VCaP (cell line): ENCODE results near the gene KCND1.

Experiments
- H3K27ac ChIP-seq: fragments of 450-650 bp; 2 replicates; pipeline ENCODE4 v1.5.1; 2017
- TF ChIP-seq, protein P1 (sequence below): fragments of 450-650 bp; conservative IDR thresholded peaks from 2 replicates; pipeline ENCODE4 v1.5.1; 2017; ENCODE audit warnings: mild to moderate bottlenecking, moderate library complexity

KCND1 gene

DNA sequence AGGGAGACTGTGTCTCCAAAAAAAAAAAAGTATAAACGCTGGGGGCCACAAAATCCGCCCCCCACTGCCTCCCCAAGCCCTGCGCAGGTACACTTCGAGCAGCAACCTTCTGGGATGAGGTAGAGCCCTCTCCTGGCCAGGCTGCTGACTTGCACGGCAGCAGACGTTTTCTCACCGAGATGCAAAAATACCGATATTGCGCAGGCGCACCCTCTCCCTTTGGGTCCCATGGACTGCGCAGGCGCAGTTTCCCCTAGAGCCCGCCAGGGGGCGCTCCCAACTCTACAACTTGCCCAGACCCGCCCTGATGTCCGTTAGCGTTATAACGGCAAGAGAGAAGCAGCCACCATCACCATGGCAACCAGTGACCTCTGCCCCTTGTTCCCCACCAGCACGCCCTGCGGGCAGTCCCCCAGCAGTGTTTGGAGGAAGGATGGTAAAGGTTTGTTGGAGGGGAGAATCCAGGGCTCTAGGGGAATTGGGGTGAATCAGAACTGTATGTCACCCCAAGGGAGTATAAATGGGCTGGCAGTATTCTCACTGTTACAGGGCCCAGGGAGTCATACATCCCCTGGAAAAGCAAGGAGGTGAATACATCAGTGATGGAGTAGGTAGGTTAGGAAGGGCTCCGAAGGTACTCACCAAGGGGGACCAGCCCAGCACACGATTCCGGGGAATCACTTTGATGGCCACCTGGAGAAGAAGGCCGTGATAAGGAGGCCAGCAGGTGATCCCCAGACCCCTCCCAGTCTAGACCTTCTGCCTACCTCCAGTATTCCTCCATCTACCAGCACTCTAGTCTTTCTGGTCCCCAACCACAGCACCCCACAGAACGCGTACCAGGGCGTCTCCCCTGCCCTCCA is 54.3 kb downstream of the KCND1 start:
- TF ChIP-seq, protein P1, sequence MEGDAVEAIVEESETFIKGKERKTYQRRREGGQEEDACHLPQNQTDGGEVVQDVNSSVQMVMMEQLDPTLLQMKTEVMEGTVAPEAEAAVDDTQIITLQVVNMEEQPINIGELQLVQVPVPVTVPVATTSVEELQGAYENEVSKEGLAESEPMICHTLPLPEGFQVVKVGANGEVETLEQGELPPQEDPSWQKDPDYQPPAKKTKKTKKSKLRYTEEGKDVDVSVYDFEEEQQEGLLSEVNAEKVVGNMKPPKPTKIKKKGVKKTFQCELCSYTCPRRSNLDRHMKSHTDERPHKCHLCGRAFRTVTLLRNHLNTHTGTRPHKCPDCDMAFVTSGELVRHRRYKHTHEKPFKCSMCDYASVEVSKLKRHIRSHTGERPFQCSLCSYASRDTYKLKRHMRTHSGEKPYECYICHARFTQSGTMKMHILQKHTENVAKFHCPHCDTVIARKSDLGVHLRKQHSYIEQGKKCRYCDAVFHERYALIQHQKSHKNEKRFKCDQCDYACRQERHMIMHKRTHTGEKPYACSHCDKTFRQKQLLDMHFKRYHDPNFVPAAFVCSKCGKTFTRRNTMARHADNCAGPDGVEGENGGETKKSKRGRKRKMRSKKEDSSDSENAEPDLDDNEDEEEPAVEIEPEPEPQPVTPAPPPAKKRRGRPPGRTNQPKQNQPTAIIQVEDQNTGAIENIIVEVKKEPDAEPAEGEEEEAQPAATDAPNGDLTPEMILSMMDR: peak; percentile 84
- H3K27ac ChIP-seq: no peak overlapping the region

DNA sequence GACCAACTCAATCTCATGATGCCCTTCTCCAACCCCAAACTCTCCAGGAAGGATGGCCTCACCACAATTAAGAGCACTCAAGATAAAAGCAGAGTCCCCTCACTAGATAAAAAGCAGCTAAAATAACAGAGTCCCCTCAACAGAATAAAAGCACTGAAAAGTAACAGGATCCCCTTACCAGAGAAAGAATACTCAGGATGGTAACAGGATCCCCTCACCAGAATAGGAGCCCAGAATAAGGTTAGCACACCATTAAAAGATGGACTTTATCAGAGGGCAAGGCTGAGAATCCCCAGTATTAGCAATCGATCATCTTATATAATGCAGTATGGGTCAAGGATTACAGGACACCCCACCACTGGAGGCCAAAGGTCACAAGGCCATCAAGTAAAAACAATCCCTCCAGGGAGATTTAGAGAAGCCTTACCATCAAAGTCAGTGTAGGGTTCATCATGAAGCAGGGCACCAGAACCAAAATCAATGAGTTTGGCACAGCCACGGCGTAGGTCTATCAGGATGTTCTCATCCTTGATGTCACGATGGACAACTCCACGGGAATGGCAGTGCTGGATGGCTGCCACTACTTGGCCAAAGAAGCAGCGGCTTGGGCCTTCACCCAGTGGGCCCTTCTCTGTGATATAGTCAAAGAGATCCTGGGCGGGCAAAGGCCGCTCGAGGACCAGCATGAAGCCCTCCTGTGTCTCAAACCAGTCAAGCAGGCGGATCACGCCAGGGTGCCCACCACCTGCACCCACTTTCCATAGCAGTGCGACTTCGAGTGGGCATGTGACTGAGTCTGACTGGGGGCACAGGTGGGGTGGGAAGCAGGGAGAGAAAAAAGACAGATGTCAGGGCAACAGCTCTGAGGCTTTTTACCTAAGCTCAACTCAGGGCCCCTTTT is 56.8 kb downstream of the KCND1 start:
- TF ChIP-seq, protein P1: no peak
- H3K27ac ChIP-seq: no peak overlapping the region

DNA sequence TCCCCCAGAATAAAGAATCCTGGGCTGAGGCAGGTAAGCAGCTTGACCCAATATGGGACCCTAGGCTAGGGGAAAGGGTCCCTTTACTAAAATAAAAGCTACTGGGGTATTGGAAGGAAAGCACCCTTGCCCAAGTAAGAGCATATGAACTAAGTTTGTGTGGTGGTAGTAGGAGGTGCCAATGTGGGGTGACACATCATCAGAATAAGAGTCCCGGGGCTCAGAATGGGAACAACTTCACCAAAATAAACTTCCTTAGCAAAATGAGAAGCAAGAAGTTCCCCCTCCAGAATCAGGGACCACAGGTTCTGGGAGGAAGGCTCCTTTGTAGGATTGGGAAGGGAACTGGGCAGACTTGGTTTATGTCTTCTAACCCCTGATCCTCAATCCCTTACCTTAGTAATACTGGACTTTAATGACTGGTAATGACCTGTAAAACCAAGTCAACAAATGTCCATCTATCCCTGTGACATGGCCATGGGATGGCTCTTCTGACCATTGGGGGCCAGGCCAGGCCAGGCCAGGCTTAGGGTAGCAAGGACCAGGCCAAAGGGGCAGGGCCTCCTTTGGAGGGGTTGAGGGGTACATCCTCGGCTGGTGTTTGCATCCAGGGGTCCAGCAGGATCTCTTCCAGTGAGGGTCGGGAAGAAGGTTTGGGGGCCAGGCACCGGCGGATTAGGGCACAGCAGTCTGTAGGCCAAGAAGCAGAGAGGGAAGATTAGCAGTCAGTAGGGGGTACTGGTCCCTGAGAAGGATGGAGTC is 57.9 kb downstream of the KCND1 start:
- TF ChIP-seq, protein P1: no peak
- H3K27ac ChIP-seq: no peak overlapping the region

DNA sequence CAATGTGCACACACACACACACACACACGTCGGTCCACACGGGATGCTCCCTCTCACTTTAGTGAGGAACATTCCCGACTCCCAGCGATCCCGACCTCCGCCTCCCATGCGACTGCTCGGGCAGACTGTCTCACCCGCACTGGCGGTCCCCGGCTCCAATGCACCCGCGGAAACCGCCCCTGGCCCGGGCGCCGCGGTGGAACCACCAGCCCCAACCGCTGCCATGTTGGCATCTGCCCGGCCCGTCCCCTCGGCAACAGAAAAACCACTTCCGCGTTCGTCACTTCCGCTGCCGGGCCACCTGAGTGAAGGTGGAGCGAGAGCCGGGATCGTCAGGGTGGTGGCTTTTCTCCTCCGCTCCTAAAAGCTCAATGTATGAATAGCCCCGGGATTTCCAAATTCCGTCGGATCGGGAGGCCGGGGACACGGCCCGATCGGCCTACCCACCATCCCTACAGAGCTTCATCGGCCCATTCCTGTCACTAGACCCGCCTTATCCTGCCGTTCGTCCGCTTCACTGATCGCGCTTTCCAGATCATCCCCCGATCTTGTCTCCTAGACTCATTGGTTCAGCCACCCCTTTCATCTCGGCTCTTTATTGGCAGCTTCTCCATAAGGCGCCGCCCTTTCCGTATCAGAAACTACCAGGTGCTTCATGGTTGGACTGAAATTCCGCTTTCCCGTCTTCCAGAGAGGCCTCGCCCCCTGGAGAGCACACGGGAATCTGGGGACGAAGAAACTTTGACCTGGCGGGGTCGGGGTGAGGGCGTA is 60.0 kb downstream of the KCND1 start, which contains the start of gene SLC35A2:
TSS of gene SLC35A2 (minus strand) at position 235 of the 771 bp plus-strand sequence. CDS start at position 225, 10 bp downstream.
- TF ChIP-seq, protein P1: no peak
- H3K27ac ChIP-seq: peak within 1 kb of the TSS; percentile 64
